G401 (cell line): ENCODE data around the gene DPF1. TPM values are rescaled to one million over a fixed set of nuclear protein-coding genes. Genes with fewer than 3 reads are reported as not detected.
A peak's percentile ranks its signal among the peaks of the same experiment; 100 is the strongest.
"Not testable (repeated sequence)": the region's sequence is repeated elsewhere in the genome, so short reads cannot be mapped to it uniquely, and the experiment has no call there.

Source experiments
- DNase-seq: peaks from one replicate; pipeline ENCODE4 v3.0.0-alpha.2; 2015; ENCODE audit warnings: low spot score
- in situ Hi-C: cut with HindIII; loops from 2 replicates; pipeline ENCODE4 v1.10.0; 2016; ENCODE audit warnings: low sequenced_read_pairs, mixed read lengths
- total RNA-seq: library from RNA; depleted of rRNA; stranded (reverse); fragments of >200 nt; shearing (Covaris generic); gene quantifications from 2 replicates; pipeline ENCODE4 v1.2.3, GENCODE V29; 2014

The DPF1 gene
- total RNA-seq, 1 experiment from 2014 or later: 7.0 TPM

- no peak for DNase-seq
- in situ Hi-C loops: no loop called here
Measured at GRCh38 chr19:38251564-38252051, 27.6 kb upstream of the DPF1 start.

GRCh38 chr19:38250821-38251563 lies 27.0 kb upstream of the DPF1 start:
- no peak for DNase-seq
- in situ Hi-C loops: no loop called here

GRCh38 chr19:38250428-38250820 lies 26.4 kb upstream of the DPF1 start:
- in situ Hi-C loops: no loop called here
- DNase-seq: no peak

DNA sequence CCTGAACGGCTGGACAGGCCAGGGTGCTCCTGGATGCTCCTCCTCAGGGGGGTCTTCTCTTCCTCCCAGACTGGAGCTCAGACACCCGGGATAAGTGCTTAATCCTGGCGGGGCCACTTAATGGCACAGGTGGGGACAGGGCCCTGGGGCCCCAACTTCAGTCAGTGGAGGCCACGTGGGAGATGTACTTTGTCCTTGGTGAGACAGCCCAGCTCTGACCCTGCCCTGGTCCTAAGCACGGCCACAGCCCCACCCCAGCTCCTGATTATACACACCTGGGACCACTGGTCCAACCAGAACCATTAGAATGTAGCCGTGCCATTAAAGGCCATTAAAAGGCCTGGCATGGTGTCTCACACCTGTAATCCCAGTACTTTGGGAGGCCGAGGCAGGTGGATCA lies 24.4 kb upstream of the DPF1 start:
- DNase-seq: no peak
- in situ Hi-C loops: no loop called here

DNA sequence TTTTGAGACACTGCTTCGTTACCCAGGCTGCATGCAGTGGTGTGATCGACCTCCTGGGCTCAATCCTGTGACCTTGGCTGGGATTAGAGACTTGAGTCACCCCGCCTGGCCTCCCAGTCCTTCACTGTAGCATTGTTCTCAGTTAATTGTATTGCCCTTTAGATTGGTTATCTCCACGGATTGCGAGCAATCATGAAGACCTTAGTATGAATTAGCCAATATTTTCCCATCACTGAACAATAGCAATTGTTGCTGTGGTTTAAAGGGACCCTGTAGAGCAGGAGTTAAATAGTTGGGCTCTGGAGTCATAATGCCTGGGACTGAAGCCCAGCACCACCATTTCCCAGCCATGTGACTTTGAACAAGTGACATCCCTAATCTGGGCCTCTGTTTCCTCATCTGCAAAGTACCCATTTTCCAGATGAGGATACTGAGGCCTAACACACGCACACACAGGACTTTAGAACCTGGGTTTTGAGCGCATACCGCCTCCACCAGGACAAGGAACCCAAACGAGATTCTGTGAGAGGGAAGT lies 23.8 kb upstream of the DPF1 start:
- in situ Hi-C loops: no loop called here
- no peak for DNase-seq

GRCh38 chr19:38247126-38247525 lies 23.1 kb upstream of the DPF1 start:
- no peak for DNase-seq
- in situ Hi-C loops: no loop called here

GRCh38 chr19:38245826-38246498 lies 21.9 kb upstream of the DPF1 start:
- in situ Hi-C loops: no loop called here
- DNase-seq: no peak

- in situ Hi-C loops: no loop called here
- DNase-seq: no peak
Measured at GRCh38 chr19:38243279-38243673, 19.3 kb upstream of the DPF1 start.

DNA sequence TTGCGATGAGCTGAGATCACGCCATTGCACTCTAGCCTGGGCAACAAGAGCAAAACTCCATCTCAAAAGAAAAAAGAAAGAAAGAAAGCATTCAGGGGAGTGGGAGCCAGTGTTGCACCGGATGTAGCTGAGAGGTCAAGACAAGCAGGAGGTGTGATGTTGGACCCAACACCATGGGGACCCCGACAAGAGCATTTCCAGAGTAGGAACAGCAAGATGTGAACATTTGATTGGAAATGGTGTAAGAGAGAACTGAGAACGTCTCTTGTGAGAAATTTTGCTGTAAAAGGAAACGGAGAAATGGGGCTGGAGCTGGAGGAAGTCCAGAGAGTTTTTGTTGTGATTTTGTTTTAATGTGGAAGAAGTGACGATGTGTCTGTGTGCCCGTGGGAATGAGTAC lies 15.8 kb upstream of the DPF1 start:
- DNase-seq: no peak
- in situ Hi-C loops: no loop called here

GRCh38 chr19:38234615-38235014 lies 10.6 kb upstream of the DPF1 start:
- no peak for DNase-seq
- in situ Hi-C loops: no loop called here

- peak; percentile 45 for DNase-seq
- in situ Hi-C loops: no loop called here
Measured at GRCh38 chr19:38233740-38234251, 9.8 kb upstream of the DPF1 start.

DNA sequence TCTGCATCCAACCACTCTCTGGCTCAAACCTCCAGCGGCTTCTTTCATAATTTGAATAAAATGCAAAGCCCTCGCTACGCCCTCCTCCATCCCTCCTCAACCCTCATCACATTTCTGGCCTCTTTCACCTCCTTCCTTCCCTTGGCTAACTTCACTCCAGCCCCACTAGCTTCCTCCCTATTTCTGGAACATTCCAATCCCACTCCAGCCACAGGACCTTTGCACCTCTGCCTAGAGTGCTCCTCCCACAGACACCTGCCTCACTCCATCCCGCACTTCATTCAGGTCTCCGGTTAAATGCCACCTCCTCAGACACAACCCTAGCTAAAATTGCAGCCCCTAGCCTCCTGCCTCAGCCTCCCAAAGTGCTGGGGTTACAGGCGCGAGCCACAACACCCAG lies 7.9 kb upstream of the DPF1 start:
- no peak for DNase-seq
- in situ Hi-C loops: no loop called here

- DNase-seq, in situ Hi-C loops: not testable (repeated sequence)
Measured at GRCh38 chr19:38230506-38231133, 6.6 kb upstream of the DPF1 start.

DNA sequence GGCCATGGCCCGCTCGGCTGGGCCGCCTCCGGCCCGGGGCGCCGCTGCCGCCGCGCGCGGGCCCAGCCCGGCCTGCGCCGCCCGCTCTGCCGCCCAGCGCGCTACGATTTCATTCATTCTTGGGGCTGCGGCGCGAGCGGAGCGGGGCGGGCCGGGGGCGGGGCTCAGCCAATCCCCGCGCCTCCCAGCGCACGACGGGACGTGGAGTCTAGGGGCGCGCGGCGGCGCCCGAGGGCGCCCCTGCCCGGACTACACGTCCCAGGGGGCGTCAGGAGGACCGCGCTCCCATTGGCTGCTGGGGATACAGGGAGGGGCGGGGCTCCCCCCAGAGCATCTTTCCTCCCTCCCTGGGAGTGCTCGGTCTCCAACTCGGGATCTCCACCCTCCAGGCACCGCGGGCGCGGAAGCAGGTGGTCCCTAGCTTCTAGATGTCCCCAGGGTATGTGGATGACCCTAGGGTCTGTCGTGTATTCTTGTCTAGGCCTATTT lies 5.6 kb upstream of the DPF1 start:
- DNase-seq: peak; percentile 96
- in situ Hi-C loops: no loop called here

DNA sequence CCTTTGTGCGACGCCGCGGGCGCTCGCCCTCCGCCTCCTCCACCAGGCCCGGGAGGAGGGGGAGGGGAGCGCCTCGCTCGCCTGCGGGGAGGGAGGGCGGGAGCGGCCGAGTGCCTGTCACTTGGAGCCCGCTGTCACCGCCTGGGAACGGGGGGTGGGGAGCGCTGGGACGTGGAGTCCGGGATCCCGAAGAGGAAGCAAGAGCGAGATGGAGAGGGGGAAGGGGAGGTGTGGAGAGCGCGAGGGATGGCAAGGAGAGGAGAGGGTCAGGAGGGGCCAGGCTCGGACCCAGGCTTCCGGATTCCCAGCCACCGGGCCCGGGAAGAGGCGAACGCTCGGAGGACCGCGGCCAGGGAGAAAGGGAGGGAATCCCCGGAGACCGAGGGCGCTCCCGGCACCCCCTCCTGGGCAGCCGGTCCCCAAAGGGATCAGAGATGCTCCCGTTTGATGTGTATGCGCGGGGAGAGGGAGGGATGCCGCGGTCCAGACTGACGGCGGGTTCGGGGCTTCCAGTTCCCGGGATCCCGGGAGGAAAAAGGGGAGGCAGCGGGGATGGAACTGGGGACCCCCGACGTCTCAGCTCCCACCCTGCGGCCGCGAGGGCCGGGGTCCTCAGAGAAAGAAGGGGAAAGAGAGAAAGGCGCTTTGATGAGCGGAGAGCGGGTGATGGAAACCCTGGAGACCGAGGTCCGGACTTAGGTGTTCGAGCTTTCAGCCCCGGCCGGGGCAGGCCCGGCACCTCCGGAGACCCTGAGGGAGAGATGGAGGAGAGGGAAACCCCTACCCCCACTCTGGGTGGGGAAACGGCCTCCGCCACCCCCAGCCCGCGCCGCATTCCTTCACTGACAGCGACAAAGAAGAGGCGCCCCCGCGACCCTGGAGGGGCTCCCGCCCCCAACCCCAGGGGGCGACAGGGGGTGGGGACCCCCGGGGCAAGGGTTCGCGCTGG lies 4.7 kb upstream of the DPF1 start:
- peak; percentile 36 for DNase-seq
- in situ Hi-C loops: no loop called here

- in situ Hi-C loops: no loop called here
- no peak for DNase-seq
Measured at GRCh38 chr19:38228005-38228377, 4.0 kb upstream of the DPF1 start.

DNA sequence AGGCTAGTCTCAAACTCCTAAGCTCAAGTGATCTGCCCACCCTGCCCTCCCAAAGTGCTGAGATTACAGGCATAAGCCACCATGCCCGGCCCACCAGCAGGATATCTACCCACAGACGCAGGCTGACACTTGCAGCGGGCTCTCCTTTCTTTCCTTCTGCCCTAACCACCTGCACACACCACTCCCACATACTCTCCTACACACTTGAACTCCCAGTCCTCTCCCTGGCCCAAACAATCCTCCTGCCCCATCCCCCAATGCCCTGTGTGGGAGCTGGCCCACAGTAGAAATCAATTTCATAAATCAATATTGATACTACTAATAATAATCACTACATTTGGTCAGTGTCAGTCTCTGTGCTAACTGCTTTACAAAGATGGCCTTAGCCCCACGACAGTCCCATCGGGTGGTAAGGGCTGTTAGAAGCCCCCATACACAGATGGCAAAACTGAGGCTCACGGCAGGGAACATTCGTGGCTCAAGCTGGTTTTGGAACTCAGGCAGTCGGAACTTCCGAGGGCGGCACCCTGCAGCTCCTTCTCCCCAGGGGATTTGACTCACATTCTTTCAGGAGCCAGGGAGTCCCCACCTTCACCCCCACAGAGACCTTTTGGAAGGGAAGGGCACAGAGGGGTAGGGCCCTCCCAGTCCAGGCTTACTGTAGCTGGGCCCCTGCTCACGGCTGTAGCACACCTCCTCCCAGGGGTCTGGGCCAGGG lies 3.4 kb upstream of the DPF1 start:
- no peak for DNase-seq
- in situ Hi-C loops: no loop called here

DNA sequence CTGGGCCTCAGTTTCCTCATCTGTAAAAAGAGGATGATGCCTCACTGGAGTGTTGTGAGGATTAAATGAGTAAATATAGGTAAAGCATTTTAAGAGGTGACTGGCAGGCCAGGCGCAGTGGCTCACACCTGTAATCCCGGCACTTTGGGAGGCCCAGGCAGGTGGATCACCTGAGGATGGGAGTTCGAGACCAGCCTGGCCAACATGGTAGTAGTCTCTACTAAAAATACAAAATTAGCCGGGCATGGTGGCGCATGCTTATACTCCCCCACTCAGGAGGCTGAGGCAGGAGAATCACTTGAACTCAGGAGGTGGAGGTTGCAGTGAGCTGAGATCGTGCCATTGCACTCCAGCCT lies 819 bp upstream of the DPF1 start:
- in situ Hi-C loops, DNase-seq: not testable (repeated sequence)
